AG04450 (cell line): ENCODE data around the gene WNK2. TPM values are rescaled to one million over a fixed set of nuclear protein-coding genes. Genes with fewer than 3 reads are reported as not detected.

Source experiments
- CTCF ChIA-PET: fragments of 300-600, 350-600 bp; formaldehyde crosslinking; extraction: SDS; loops from one replicate; lab custom pipeline; 2022; ENCODE audit warnings: antibody characterized with exemption, inconsistent platforms; lab: Charles Lee
- POLR2A ChIA-PET: fragments of 350-600 bp; formaldehyde crosslinking; extraction: SDS; loops from one replicate; lab custom pipeline; 2021; ENCODE audit warnings: antibody characterized with exemption, inconsistent platforms; lab: Yijun Ruan, JAX
- DNase-seq: peaks from one replicate; pipeline ENCODE4 v3.0.0-alpha.2; 2011; ENCODE audit warnings: low read depth, low spot score
- H3K27ac ChIP-seq: one replicate; pipeline ENCODE4 v1.5.1; 2012; ENCODE audit warnings: low read depth, low read length, control low read depth
- H3K27me3 ChIP-seq: one replicate; pipeline ENCODE4 v1.6.0; 2012; ENCODE audit warnings: low read length; ENCODE audit not compliant: control insufficient read depth, insufficient read depth
- H3K4me3 ChIP-seq: 2 replicates; pipeline ENCODE4 v1.5.1; 2011; ENCODE audit warnings: mild to moderate bottlenecking, low read depth, low read length, control low read depth
- H3K9me3 ChIP-seq: 2 replicates; pipeline ENCODE4 v1.5.1; 2012; ENCODE audit warnings: low read length; ENCODE audit not compliant: control insufficient read depth, insufficient read depth
- polyA plus RNA-seq: library from polyadenylated mRNA; depleted of rRNA; stranded (reverse); fragments of >200 nt; gene quantifications from 2 replicates; pipeline ENCODE4 v1.2.3, GENCODE V29; 2011
- TF ChIP-seq, protein P1 (sequence below): IDR thresholded peaks from 2 replicates; pipeline ENCODE4 v1.5.1; 2011; ENCODE audit warnings: low read depth, low read length, control low read depth, inconsistent platforms

Gene WNK2
- polyA plus RNA-seq, 1 experiment = not detected

DNA sequence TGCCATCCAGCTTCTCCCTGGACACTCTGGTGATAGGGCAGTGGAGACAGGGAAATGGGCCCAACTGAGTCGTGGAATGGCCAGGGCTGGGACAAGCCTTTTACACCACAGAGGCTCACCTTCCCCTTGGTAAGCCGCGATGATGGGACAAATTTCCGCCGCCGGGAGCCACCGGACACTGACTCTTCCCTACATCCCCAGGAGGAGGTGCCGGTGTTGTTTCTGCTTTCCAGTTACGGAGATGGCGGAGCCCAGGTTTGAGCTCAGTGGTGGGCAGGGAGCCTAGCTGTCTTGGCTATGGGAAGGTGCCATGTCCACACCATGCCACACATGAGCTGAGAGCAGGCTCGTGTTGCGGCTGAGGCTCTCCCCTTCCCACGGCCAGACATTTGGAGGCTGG is 19.9 kb upstream of the WNK2 start:
- CTCF ChIA-PET = interaction anchor here (0.9 to 1.7 kb wide), 2 partner anchors 55 to 141 kb away, joined by 5 to 7 read pairs; no protein-coding TSS in a partner anchor

DNA sequence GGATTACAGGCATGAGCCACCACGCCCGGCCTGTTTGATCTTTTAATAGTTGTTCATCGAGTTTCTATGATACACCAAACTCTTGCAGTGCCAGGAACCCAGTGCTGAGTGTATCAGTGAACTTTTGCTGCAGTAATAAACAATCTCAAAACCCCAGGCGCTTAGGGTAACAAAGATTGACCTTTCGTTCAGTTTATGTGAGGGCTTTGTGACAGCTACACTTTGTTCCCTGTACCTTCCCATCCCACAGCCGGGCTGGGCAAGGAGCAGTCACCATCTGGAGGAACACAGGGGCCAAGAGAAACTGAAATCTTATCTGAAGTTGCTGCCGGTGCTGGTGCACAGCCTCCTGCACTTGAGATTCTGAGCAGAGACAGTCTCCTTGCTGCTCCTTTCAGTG is 17.2 kb upstream of the WNK2 start:
- Histone ChIP-seq H3K4me3 (no peak overlapping the region), H3K9me3 (no peaks in the 10 kb centered on the region), H3K27ac (no peak overlapping the region), H3K27me3 (peaks cover 2% of the 10 kb centered on the region)
- CTCF ChIA-PET = no interaction called here
- TF ChIP-seq, protein P1, sequence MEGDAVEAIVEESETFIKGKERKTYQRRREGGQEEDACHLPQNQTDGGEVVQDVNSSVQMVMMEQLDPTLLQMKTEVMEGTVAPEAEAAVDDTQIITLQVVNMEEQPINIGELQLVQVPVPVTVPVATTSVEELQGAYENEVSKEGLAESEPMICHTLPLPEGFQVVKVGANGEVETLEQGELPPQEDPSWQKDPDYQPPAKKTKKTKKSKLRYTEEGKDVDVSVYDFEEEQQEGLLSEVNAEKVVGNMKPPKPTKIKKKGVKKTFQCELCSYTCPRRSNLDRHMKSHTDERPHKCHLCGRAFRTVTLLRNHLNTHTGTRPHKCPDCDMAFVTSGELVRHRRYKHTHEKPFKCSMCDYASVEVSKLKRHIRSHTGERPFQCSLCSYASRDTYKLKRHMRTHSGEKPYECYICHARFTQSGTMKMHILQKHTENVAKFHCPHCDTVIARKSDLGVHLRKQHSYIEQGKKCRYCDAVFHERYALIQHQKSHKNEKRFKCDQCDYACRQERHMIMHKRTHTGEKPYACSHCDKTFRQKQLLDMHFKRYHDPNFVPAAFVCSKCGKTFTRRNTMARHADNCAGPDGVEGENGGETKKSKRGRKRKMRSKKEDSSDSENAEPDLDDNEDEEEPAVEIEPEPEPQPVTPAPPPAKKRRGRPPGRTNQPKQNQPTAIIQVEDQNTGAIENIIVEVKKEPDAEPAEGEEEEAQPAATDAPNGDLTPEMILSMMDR = no peak
- no peak for DNase-seq
- POLR2A ChIA-PET = no interaction called here

More for the DNA sequence above, 19.9 kb upstream of the WNK2 start:
- TF ChIP-seq, protein P1 = no peak
- Histone ChIP-seq H3K4me3 (no peak overlapping the region), H3K27me3 (peaks cover 2% of the 10 kb centered on the region), H3K27ac (no peak overlapping the region), H3K9me3 (no peaks in the 10 kb centered on the region)
- POLR2A ChIA-PET = no interaction called here
- DNase-seq = no peak

DNA sequence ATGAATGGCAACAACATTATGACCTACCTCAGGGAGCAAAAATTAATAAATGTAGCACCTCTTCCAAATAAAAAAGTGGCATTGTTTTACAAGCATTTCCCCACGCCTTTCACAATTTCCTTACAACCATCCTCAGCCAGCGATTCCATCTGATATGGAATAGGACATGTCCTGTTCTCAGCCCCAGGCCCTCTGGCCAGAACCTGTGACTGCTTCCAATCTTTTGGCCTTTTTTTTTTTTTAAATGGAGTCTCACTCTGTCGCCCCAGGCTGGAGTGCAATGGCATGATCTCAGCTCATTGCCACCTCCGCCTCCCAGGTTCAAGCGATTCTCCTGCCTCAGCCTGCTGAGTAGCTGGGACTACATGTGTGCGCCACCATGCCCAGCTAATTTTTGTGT is 16.8 kb upstream of the WNK2 start:
- Histone ChIP-seq H3K27me3 (peaks cover 4% of the 10 kb centered on the region), H3K9me3 (no peaks in the 10 kb centered on the region), H3K4me3 (no peak overlapping the region), H3K27ac (no peak overlapping the region)
- ChIA-PET CTCF (no interaction called here), POLR2A (no interaction called here)
- TF ChIP-seq, protein P1 = no peak
- no peak for DNase-seq

DNA sequence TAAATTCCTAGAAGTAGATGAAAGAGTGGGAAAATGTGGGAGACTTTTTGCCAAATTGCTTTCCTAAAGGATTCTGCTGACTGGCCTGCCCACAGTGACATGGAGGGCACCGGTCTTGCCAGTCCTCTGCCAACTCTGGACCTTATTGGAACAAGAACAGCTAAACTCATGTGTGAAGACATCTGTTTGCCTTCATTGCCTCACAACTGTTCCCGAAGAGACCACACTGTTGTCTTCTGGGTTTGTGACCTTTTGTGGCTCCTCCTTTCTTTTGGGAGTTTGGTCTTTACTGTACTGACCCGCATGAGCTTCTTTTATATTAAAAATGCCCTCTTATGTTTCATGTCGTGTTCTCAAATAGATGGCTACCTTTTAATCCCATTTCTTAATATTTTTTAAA is 16.1 kb upstream of the WNK2 start:
- POLR2A ChIA-PET = no interaction called here
- Histone ChIP-seq H3K4me3 (no peak overlapping the region), H3K27me3 (peaks cover 9% of the 10 kb centered on the region), H3K27ac (no peak overlapping the region), H3K9me3 (no peaks in the 10 kb centered on the region)
- TF ChIP-seq, protein P1 = no peak
- CTCF ChIA-PET = no interaction called here
- no peak for DNase-seq

DNA sequence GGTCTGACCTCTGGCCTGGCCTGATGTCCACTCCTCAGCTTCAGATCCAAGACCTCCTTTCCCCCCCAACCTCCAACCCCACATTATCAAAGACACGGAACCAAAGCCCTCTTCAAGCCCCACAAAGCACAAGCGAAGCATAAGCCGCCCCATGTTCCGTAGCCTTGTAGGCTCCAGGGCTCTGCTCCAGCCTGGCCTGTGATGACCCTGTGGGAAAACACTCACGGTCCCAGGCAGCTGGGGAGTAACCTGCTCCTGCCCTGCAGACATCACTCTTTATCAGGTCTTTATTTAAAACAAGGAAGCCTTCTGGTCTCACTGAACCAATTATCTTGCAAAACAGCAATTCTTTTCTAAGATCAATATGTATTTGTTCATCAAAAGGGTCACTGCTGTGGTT is 15.4 kb upstream of the WNK2 start:
- DNase-seq = no peak
- ChIA-PET POLR2A (no interaction called here), CTCF (no interaction called here)
- Histone ChIP-seq H3K27me3 (peaks cover 13% of the 10 kb centered on the region), H3K27ac (no peak overlapping the region), H3K4me3 (no peak overlapping the region), H3K9me3 (no peaks in the 10 kb centered on the region)
- TF ChIP-seq, protein P1 = no peak
